Thymus (tissue), 14 donors: ENCODE measurements around the gene SNX2. TPM values are rescaled to one million over a fixed set of nuclear protein-coding genes. Genes with fewer than 3 reads are reported as not detected.

Experiments used
- DNase-seq, 9 donors: peaks; one replicate each; pipeline ENCODE4 v3.0.0-alpha.2; 2013; ENCODE audit warnings: low spot score in 9 of 9, low read depth in 6 of 9, missing footprints in 1 of 9
- H3K27ac ChIP-seq, 2 donors: one replicate each; pipeline ENCODE4 v1.5.1; 2013; ENCODE audit warnings: control low read depth in 1 of 2, low read depth in 1 of 2, low read length in 1 of 2, mild to moderate bottlenecking in 1 of 2, moderate library complexity in 1 of 2
- H3K27me3 ChIP-seq, 2 donors: one replicate each; pipeline ENCODE4 v1.5.1; 2013; ENCODE audit warnings: low read length in 1 of 2; ENCODE audit not compliant: control insufficient read depth in 2 of 2, insufficient read depth in 1 of 2
- H3K36me3 ChIP-seq, 2 donors: one replicate each; pipeline ENCODE4 v1.5.1; 2013; ENCODE audit warnings: low read length in 1 of 2, mild to moderate bottlenecking in 1 of 2, moderate library complexity in 1 of 2; ENCODE audit not compliant: control insufficient read depth in 2 of 2, insufficient read depth in 2 of 2
- H3K4me1 ChIP-seq, 2 donors: one replicate each; pipeline ENCODE4 v1.5.1; 2013; ENCODE audit warnings: low read length in 2 of 2; ENCODE audit not compliant: control insufficient read depth in 2 of 2, insufficient read depth in 2 of 2
- H3K4me3 ChIP-seq, 2 donors: one replicate each; pipeline ENCODE4 v1.5.1; 2013; ENCODE audit warnings: low read length in 2 of 2, control low read depth in 1 of 2, mild to moderate bottlenecking in 1 of 2
- H3K9me3 ChIP-seq, 2 donors: one replicate each; pipeline ENCODE4 v1.5.1; 2013; ENCODE audit warnings: low read length in 1 of 2, mild to moderate bottlenecking in 1 of 2; ENCODE audit not compliant: control insufficient read depth in 2 of 2, insufficient read depth in 1 of 2
- WGBS: extraction: QIAGEN DNeasy Blood & Tissue Kit; methylation state at CpG from one replicate; pipeline ENCODE4 v1.1.7; 2013; 5-methylcytosine and 5-hydroxymethylcytosine counted together
- long read RNA-seq, 10 donors: transcript quantifications; one replicate each; lab custom pipeline, GENCODE V29; 2026
- polyA plus RNA-seq: library from polyadenylated mRNA; stranded (reverse); fragments of 200-250 nt; gene quantifications from one replicate; pipeline ENCODE4 v1.2.3, GENCODE V29; 2013
- total RNA-seq: library from RNA; stranded (reverse); fragments of 120-200 nt; gene quantifications from one replicate; pipeline ENCODE4 v1.2.4, GENCODE V29; 2013
- donor health status: healthy.

Gene SNX2, protein sequence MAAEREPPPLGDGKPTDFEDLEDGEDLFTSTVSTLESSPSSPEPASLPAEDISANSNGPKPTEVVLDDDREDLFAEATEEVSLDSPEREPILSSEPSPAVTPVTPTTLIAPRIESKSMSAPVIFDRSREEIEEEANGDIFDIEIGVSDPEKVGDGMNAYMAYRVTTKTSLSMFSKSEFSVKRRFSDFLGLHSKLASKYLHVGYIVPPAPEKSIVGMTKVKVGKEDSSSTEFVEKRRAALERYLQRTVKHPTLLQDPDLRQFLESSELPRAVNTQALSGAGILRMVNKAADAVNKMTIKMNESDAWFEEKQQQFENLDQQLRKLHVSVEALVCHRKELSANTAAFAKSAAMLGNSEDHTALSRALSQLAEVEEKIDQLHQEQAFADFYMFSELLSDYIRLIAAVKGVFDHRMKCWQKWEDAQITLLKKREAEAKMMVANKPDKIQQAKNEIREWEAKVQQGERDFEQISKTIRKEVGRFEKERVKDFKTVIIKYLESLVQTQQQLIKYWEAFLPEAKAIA
- total RNA-seq, result 50.2 TPM
- 47.1 TPM for polyA plus RNA-seq
- long read RNA-seq, donor 1, partial matches to known transcripts, result 9 of 10 reads
- long read RNA-seq, donor 1, other reads (novel, unspliced or antisense), result 0 of 10 reads
- long read RNA-seq, donor 2, result 0 reads
- long read RNA-seq, donor 3, transcript SNX2-201 (15 exons, 2,128 nt), result major isoform, 14 of 32 reads
- long read RNA-seq, donor 3, partial matches to known transcripts, result 8 of 32 reads
- long read RNA-seq, donor 3, other reads (novel, unspliced or antisense), result 6 of 32 reads
- long read RNA-seq, donor 4, transcript SNX2-201 (15 exons, 2,128 nt), result major isoform, 9 of 10 reads
- long read RNA-seq, donor 4, partial matches to known transcripts, result 0 of 10 reads
- long read RNA-seq, donor 4, other reads (novel, unspliced or antisense), result 0 of 10 reads
- long read RNA-seq, donor 5, transcript SNX2-201 (15 exons, 2,128 nt), result major isoform, 24 of 68 reads
- long read RNA-seq, donor 5, transcript SNX2-206 (2 exons, 484 nt), result minor isoform, 7 of 68 reads
- long read RNA-seq, donor 5, partial matches to known transcripts, result 22 of 68 reads
- long read RNA-seq, donor 5, other reads (novel, unspliced or antisense), result 9 of 68 reads
- long read RNA-seq, donor 6, transcript SNX2-201 (15 exons, 2,128 nt), result major isoform, 23 of 57 reads
- long read RNA-seq, donor 6, partial matches to known transcripts, result 25 of 57 reads
- long read RNA-seq, donor 6, other reads (novel, unspliced or antisense), result 7 of 57 reads
- long read RNA-seq, donor 7, transcript SNX2-201 (15 exons, 2,128 nt), result major isoform, 23 of 84 reads
- long read RNA-seq, donor 7, partial matches to known transcripts, result 48 of 84 reads
- long read RNA-seq, donor 7, other reads (novel, unspliced or antisense), result 12 of 84 reads
- long read RNA-seq, donor 8, transcript SNX2-201 (15 exons, 2,128 nt), result major isoform, 10 of 31 reads
- long read RNA-seq, donor 8, partial matches to known transcripts, result 18 of 31 reads
- long read RNA-seq, donor 8, other reads (novel, unspliced or antisense), result 0 of 31 reads
- long read RNA-seq, donor 9, transcript SNX2-201 (15 exons, 2,128 nt), result major isoform, 14 of 45 reads
- long read RNA-seq, donor 9, partial matches to known transcripts, result 30 of 45 reads
- long read RNA-seq, donor 9, other reads (novel, unspliced or antisense), result 0 of 45 reads
- long read RNA-seq, donor 10, transcript SNX2-201 (15 exons, 2,128 nt), result major isoform, 10 of 37 reads
- long read RNA-seq, donor 10, partial matches to known transcripts, result 19 of 37 reads
- long read RNA-seq, donor 10, other reads (novel, unspliced or antisense), result 7 of 37 reads

DNA sequence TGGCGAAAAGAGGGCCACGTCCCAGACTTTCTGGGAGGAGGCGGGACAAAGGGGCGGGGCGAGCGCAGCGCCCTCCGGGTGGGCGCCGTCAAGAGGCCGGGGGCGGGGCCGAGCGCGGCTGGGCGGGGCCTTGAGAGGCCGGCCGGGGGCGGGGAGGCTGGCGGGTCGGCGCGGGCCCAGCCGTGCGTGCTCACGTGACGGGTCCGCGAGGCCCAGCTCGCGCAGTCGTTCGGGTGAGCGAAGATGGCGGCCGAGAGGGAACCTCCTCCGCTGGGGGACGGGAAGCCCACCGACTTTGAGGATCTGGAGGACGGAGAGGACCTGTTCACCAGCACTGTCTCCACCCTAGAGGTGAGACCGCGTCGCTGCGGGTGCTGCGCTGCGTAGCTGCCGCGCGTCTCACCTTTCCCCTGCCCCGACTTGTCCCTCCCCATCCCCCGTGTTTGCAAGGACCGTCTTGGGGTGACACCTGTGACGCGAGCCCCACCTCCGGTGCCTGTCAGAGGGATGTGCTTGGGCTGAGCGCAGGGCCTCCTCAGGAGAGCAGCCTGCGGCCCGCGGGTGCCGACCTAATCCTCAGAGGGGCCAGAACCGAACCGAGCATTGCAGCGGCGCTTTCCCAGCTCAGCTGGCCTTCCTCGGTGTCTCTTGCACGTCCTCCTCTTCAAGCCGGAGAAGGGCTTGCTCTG lies at the start of gene SNX2:
SNX2 (plus strand) TSS at position 220 of the 689 bp plus-strand sequence; CDS start at position 244, 24 bp downstream.
- Histone ChIP-seq H3K4me1 (peaks cover 6 to 9% of the 10 kb centered on the region in 2 donors), H3K9me3 (no peaks in the 10 kb centered on the region), H3K27ac (peak within 1 kb of the TSS; percentile 86), H3K36me3 (no peaks in the 10 kb centered on the region), H3K4me3 (peak within 1 kb of the TSS; percentile 72 to 91), H3K27me3 (no peaks in the 10 kb centered on the region)
- under 1% methylated on average over 67 of the region's 67 CpGs for WGBS
- DNase-seq, result peak; percentile 59 to 93 (median 83)

DNA sequence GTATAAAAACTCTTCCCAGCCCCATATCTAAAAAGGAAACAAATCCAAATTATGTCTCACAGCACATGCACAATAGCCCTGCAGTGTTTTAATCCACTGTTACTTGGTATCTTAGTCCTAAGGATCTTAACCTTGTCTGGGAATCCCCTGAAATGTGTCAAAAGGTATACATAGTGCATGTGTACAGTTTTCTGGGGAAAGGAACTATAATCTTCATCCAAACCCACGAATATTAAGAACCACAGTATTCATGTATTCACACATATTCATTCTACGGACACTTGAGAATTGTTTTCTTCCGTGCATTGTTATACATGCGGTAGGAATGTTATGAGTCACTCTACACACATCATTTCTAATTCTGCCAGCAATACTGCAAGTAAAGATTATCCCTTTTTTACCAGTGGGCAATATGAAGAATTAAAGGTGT lies 47.8 kb upstream of the SNX2 start:
- no peak overlapping the region for H3K4me3 ChIP-seq
- H3K9me3 ChIP-seq, result no peaks in the 10 kb centered on the region
- H3K36me3 ChIP-seq, result no peaks in the 10 kb centered on the region
- 93% methylated on average over 4 of the region's 4 CpGs for whole genome bisulfite sequencing
- H3K4me1 ChIP-seq, result no peaks in the 10 kb centered on the region
- DNase-seq, result no peak
- H3K27me3 ChIP-seq, result no peaks in the 10 kb centered on the region
- H3K27ac ChIP-seq, result no peak overlapping the region

DNA sequence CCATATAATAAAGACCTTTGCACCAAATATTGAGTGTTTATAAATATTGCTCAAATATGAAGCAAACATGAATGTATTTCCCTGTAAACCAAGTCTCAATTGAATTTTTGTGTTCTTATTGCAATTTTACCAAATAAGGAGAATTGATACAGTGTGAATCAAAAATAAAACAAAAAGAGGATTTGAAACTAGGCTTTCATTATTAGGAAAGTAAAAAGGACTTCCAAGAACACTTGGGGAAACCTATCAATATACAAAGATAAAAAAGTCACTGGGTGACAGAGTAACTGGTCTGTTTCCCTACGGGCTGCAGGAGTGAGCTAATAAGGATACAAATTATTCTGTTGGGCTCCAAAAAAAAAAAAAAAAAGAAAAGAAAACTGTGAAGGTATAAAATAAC lies 44.8 kb upstream of the SNX2 start:
- H3K27me3 ChIP-seq, result no peaks in the 10 kb centered on the region
- H3K9me3 ChIP-seq, result no peaks in the 10 kb centered on the region
- no peaks in the 10 kb centered on the region for H3K36me3 ChIP-seq
- no peaks in the 10 kb centered on the region for H3K4me1 ChIP-seq
- 91% methylated on average over 1 of the region's 1 CpG for WGBS
- DNase-seq, result no peak
- H3K27ac ChIP-seq, result no peak overlapping the region
- no peak overlapping the region for H3K4me3 ChIP-seq

DNA sequence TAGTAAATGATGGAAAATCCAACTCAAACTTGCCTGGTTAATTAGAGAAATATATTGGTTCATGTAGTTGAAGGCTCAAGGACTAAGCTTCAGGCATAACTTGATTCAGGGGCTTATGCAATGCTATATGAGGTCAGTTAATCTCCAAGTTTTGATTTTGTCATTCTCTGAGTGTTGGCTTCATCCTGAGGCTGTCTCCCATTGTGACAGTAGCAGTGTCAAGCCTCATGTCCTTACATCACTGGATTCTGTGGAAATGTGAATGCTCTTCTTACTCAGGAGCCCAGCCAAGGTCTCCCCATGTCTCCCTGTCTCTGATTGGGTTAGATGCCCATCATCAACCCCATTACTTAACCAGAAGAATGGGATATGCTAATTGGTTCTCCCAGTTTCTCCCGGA lies 44.4 kb upstream of the SNX2 start:
- H3K36me3 ChIP-seq, result no peaks in the 10 kb centered on the region
- 95% methylated on average over 1 of the region's 1 CpG for WGBS

DNA sequence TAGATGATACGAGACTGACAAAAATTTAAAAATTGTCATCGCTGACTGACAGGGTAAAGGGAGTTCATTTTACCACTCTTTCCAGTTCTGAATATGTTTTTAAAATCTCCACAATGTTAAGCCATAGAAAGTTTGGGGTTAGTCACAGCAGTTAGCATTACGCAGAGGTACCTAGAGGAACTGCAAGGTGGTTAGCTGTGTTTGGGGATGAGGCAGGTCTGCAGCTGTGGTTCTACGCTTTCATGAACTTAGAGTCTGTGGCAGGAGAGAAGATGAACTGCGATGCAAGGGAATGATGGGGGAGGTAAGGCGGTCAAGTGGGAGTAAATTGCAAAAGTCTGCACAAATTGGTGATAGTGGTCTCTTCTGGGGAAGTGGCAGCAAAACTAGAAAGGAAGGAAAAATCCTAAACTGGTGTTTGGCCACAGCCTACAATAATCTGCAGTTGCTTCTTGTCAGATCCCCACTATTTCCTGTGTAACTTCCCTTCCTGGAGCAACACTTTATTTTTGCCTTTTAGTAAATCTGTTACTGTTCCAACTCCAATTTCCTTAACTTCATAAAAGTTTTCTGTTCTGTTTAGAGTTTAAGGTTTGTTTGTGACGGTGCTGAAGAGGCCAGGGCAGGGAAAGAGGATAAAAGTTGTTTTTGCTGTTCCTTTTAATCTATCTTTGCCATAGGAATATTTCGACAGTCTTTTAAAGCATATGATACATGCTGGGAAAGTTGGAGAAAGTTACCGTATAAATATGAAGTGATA lies 38.6 kb upstream of the SNX2 start:
- Histone ChIP-seq H3K36me3 (no peaks in the 10 kb centered on the region), H3K4me3 (no peak overlapping the region), H3K9me3 (no peaks in the 10 kb centered on the region), H3K27me3 (no peaks in the 10 kb centered on the region), H3K4me1 (peaks cover 0 to 2% of the 10 kb centered on the region in 2 donors), H3K27ac (no peak overlapping the region)
- DNase-seq, result peak in 1 of 9 donors; percentile 18
- WGBS, result 61% methylated on average over 9 of the region's 9 CpGs

More for the DNA sequence above, 44.4 kb upstream of the SNX2 start:
- Histone ChIP-seq H3K27ac (no peak overlapping the region), H3K9me3 (no peaks in the 10 kb centered on the region), H3K4me3 (no peak overlapping the region), H3K4me1 (no peaks in the 10 kb centered on the region), H3K27me3 (no peaks in the 10 kb centered on the region)
- no peak for DNase-seq

DNA sequence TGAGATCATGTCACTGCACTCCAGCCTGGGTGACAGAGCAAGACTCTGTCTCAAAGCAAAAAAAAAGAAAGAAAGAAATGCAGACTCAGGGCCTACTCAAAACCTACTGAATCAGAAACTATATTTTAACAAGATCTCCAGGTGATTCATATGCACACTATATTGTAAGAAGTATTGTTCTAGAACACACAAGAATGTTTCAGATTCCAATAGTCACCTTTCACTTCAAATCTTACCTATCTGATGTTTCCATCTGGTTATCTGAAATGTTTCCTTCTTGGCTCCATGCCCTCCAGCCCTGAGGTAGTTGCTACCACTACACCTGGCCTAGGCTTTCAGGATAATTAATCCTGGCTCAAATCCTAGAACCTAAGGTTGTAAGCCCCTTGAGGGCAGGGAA lies 36.8 kb upstream of the SNX2 start:
- Histone ChIP-seq H3K27me3 (no peaks in the 10 kb centered on the region), H3K9me3 (no peaks in the 10 kb centered on the region), H3K27ac (no peak overlapping the region), H3K4me3 (no peak overlapping the region), H3K36me3 (no peaks in the 10 kb centered on the region), H3K4me1 (peaks cover 0 to 6% of the 10 kb centered on the region in 2 donors)
- DNase-seq, result no peak

DNA sequence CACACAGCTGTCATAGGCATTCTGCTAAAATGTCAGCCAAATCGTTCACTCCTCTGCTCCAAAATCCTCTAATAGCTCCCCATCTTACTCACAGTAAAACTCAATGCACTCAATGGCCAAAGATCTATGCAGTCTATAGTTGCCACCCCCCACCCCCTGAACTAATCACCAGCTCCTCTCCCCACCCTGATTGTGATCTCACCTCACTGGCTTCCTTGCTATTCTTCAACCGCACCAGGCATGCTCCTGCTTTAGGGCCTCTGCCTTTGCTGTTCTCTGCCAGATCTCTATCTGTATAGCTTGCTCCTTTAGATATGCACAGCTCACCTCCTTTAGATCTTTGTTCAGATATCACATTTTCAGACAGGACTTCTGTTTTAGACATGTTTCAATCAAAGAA lies 33.2 kb upstream of the SNX2 start:
- Histone ChIP-seq H3K4me3 (no peak overlapping the region), H3K27me3 (no peaks in the 10 kb centered on the region), H3K4me1 (peaks cover 0 to 4% of the 10 kb centered on the region in 2 donors), H3K9me3 (no peaks in the 10 kb centered on the region), H3K27ac (no peak overlapping the region), H3K36me3 (no peaks in the 10 kb centered on the region)
- DNase-seq, result peak in 2 of 9 donors; percentile 13
- 90% methylated on average over 2 of the region's 2 CpGs for WGBS
